Calu3 (cell line): Measurements from ENCODE around the gene CD36. TPM values are rescaled to one million over a fixed set of nuclear protein-coding genes. Genes with fewer than 3 reads are reported as not detected.

Experiments used
- BruUV-seq: library from RNA; stranded (reverse); fragments of 400-500 nt; replicated peaks from 2 replicates; lab custom pipeline; 2021; lab: Mats Ljungman, UMichigan
- CTCF ChIA-PET: fragments of 300-600 bp; sonication (Branson Sonifier 250); formaldehyde crosslinking; loops from one replicate; lab custom pipeline; 2022; ENCODE audit warnings: antibody characterized with exemption; lab: Charles Lee
- DNase-seq: peaks from one replicate; pipeline ENCODE4 v3.0.0; 2022
- H3K27ac Mint-ChIP-seq: one replicate; pipeline ENCODE4 v1.8.0; 2022; ENCODE audit warnings: mixed read lengths; ENCODE audit not compliant: unreplicated experiment
- H3K27me3 Mint-ChIP-seq: one replicate; pipeline ENCODE4 v1.8.0; 2022; ENCODE audit warnings: mixed read lengths; ENCODE audit not compliant: unreplicated experiment
- H3K36me3 Mint-ChIP-seq: one replicate; pipeline ENCODE4 v1.8.0; 2022; ENCODE audit warnings: mild to moderate bottlenecking, moderate library complexity, mixed read lengths; ENCODE audit not compliant: insufficient read depth, unreplicated experiment
- H3K4me1 Mint-ChIP-seq: one replicate; pipeline ENCODE4 v1.8.0; 2022; ENCODE audit warnings: mild to moderate bottlenecking, low read depth, mixed read lengths; ENCODE audit not compliant: unreplicated experiment
- H3K4me3 Mint-ChIP-seq: one replicate; pipeline ENCODE4 v1.8.0; 2022; ENCODE audit warnings: mild to moderate bottlenecking, low read depth, moderate library complexity, mixed read lengths; ENCODE audit not compliant: unreplicated experiment
- H3K9me3 Mint-ChIP-seq: one replicate; pipeline ENCODE4 v1.8.0; 2022; ENCODE audit warnings: low read depth, mixed read lengths; ENCODE audit not compliant: unreplicated experiment
- intact Hi-C: fragments of 100-400 bp; cut with micrococcal nuclease; formaldehyde crosslinking; loops from one replicate; pipeline ENCODE4 v1.10.0; 2022; ENCODE audit not compliant: unreplicated experiment
- total RNA-seq: library from RNA; stranded (reverse); gene quantifications from 2 replicates; pipeline ENCODE4 v1.2.3, GENCODE V29; 2022
- TF ChIP-seq, protein P1 (sequence below): fragments of 200-600 bp; IDR thresholded peaks from one replicate; pipeline ENCODE4 v1.8.0; 2022; ENCODE audit warnings: antibody characterized with exemption; ENCODE audit not compliant: unreplicated experiment

Gene CD36
- total RNA-seq, 1 experiment from 2014 or later: not detected

DNA sequence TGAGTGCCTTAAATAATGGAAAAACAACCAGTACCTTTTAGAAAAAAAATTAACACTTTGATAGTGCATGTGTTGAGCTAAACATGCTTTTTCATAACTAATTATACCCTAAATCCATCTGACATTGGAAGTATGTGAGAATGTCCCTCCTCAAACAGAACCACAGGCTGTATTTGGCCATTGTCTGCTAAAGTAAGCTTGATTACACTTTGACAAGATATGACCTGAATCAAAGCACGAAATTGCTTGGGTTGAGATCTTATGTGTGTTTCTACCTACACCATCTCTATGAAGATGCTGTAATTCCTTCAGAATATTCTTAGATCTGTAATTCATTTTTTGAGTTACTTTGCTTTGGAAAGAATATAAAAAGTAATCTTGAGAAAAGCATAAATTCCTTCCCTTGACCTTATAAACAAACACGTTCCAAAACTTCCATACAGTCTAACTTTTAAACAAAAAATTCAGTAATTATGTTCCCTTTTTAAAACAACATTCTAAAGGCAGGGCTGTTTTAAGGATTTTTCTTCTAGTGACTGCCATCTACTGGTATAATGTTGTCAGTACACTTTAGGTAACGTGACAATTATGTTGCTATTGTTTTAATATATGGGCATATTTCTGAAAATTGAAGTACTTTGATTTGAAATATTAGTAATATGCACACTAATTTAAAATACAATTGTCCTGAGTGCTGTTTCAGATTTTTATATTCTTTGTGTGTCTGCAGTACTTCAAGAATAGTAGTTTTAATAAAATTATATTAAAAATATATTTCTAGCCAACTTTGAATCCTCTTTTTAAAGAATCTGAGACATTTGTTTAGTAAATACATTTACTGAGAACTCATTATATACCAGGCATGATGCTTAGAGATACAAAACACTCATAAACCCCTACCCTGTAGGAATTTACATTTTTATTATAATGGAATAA lies 20.9 kb downstream of the CD36 start:
- H3K27me3 Mint-ChIP-seq: no peaks in the 10 kb centered on the region
- H3K4me1 Mint-ChIP-seq: no peaks in the 10 kb centered on the region
- CTCF ChIA-PET: no interaction called here
- intact Hi-C loops: loop anchor here (1.0 to 5.0 kb wide), 2 partner anchors 142 to 231 kb away; no protein-coding TSS in a partner anchor
- H3K36me3 Mint-ChIP-seq: no peaks in the 10 kb centered on the region
- no peak overlapping the region for H3K27ac Mint-ChIP-seq
- no TSS peak for BruUV-seq
- DNase-seq: no peak
- TF ChIP-seq, protein P1, sequence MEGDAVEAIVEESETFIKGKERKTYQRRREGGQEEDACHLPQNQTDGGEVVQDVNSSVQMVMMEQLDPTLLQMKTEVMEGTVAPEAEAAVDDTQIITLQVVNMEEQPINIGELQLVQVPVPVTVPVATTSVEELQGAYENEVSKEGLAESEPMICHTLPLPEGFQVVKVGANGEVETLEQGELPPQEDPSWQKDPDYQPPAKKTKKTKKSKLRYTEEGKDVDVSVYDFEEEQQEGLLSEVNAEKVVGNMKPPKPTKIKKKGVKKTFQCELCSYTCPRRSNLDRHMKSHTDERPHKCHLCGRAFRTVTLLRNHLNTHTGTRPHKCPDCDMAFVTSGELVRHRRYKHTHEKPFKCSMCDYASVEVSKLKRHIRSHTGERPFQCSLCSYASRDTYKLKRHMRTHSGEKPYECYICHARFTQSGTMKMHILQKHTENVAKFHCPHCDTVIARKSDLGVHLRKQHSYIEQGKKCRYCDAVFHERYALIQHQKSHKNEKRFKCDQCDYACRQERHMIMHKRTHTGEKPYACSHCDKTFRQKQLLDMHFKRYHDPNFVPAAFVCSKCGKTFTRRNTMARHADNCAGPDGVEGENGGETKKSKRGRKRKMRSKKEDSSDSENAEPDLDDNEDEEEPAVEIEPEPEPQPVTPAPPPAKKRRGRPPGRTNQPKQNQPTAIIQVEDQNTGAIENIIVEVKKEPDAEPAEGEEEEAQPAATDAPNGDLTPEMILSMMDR: no peak
- H3K9me3 Mint-ChIP-seq: no peaks in the 10 kb centered on the region
- H3K4me3 Mint-ChIP-seq: no peak overlapping the region

DNA sequence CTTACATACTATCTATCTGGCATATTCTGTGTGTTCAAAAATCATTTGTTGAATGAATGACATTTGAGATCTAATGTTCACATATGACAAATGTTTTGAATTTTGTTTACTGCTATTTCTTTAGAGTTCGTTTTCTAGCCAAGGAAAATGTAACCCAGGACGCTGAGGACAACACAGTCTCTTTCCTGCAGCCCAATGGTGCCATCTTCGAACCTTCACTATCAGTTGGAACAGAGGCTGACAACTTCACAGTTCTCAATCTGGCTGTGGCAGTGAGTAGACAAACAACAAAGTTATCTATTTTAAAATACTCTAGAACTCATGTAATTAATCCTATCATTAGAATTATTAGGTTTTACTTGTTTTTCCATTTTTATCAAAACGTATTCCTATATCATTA lies 22.5 kb downstream of the CD36 start:
- no peak for DNase-seq
- no peaks in the 10 kb centered on the region for H3K9me3 Mint-ChIP-seq
- BruUV-seq: no TSS peak
- H3K27ac Mint-ChIP-seq: no peak overlapping the region
- no peaks in the 10 kb centered on the region for H3K4me1 Mint-ChIP-seq
- intact Hi-C loops: loop anchor here (5.0 kb wide), 1 partner anchor 144 kb away; no protein-coding TSS in a partner anchor
- CTCF ChIA-PET: no interaction called here
- no peaks in the 10 kb centered on the region for H3K36me3 Mint-ChIP-seq
- TF ChIP-seq, protein P1: no peak
- no peaks in the 10 kb centered on the region for H3K27me3 Mint-ChIP-seq
- no peak overlapping the region for H3K4me3 Mint-ChIP-seq

DNA sequence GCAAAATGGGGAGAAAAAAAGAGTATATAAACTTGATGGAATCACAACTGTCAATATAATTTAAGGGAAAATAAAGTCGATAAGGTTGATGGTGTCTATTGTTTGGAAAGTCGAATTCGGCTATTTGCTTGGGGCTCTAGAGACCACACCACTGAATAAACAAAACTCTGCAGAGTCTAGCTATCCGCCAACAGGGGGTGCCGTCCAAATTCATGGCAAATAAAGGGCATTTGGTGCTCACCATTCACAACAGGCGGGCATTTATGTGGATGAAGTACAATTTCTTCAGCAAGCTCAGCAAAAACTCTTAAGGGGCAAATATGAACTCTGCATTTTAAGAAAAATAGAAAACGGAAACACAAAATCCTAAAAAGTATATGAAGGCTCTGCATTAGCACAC lies 23.3 kb downstream of the CD36 start:
- CTCF ChIA-PET: no interaction called here
- H3K4me3 Mint-ChIP-seq: no peak overlapping the region
- no peak overlapping the region for H3K27ac Mint-ChIP-seq
- no TSS peak for BruUV-seq
- H3K9me3 Mint-ChIP-seq: no peaks in the 10 kb centered on the region
- TF ChIP-seq, protein P1: no peak
- no peaks in the 10 kb centered on the region for H3K36me3 Mint-ChIP-seq
- H3K27me3 Mint-ChIP-seq: no peaks in the 10 kb centered on the region
- intact Hi-C loops: loop anchor here (5.0 kb wide), 1 partner anchor 144 kb away; no protein-coding TSS in a partner anchor
- no peak for DNase-seq
- no peaks in the 10 kb centered on the region for H3K4me1 Mint-ChIP-seq

DNA sequence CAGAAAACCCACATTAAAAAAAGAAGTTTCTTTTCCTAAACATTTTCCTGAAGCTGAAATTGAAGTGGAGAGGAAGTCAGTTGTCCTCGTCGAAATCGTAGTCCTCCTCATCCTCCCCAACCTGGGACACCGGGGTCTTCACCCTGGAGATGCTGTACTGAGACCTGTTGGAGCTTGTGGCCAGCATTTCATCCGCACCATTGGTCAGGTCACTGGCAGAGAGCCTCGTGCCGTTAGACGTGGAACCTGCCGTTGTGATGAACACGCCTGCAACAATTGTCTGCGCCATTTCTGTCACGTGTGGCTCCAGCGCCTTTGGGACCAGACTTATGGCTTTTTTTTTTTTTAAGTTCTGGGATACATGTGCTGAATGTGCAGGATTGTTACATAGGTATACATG lies 23.8 kb downstream of the CD36 start:
- no peak for DNase-seq
- Mint-ChIP-seq H3K4me1 (no peaks in the 10 kb centered on the region), H3K36me3 (no peaks in the 10 kb centered on the region), H3K27ac (no peak overlapping the region), H3K9me3 (no peaks in the 10 kb centered on the region), H3K27me3 (no peaks in the 10 kb centered on the region), H3K4me3 (no peak overlapping the region)
- CTCF ChIA-PET: no interaction called here
- BruUV-seq: no TSS peak
- TF ChIP-seq, protein P1: no peak
- intact Hi-C loops: loop anchor here (5.0 kb wide), 1 partner anchor 145 kb away; no protein-coding TSS in a partner anchor
